ENCODE data around the gene KIR3DL3. TPM values are rescaled to one million over a fixed set of nuclear protein-coding genes. Genes with fewer than 3 reads are reported as not detected.

The KIR3DL3 gene
- total and polyA plus RNA-seq, 9 of the 15 experiments (the other 6 are each of a cell fraction or from before 2014, with no cell fraction given) = 0.11 TPM; not detected in 8

DNA sequence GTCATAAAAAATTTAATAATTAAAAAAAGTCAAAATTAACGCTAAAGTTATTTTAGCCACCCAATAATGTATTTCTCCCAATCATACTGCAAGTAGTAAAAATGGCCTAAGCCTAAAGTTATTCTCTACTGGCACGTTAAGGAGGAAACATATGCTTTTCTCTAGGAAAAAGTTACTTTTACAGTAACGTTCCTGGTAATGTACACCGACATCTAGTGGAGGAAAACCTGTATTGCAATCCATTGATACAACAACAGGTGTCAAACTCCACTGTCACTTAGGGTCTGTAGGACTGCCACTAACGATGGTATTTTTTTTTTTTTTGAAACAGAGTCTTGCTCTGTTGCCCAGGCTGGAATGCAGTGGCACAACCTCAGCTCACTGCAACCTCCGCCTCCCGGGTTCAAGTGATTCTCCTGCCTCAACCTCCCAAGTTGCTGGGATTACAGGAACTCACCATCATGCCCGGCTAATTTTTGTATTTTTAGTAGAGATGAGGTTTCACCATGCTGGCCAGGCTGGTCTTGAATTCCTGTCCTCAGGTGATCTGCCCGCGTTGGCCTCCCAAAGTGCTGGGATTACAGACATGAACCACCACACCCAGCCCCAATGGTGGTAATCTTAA is 47.9 kb upstream of the KIR3DL3 start (continued):
- TF ChIP-seq SMC3 (conservative IDR thresholded peaks at IDR 0.05; ENCODE audit: insufficient read depth, low read depth, low read length) (peak; percentile 21; the same call in 1 of the 2 replicates), PKNOX1 (IDR thresholded peaks at IDR 0.05) (0 out of 2 replicates have a peak, but pooled peaks have one; percentile 6)

DNA sequence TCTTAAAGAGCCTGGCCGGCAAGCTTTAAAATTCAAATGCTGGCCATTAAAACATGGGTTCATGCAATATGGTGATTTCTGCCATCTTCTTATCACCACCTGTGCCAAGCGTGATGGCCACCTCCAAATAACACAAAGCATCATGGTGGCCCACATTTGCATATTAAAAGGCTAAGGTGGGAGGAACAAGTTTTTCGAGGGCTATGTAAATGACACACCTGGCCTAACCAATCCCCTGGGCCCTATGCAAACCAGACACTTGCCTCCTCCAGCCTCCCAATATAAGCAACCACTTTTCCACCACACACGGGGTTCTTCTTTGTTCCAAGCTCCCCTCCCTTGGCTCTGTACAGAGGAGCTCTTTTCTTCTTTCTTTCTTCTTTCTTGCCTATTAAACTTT is 47.0 kb upstream of the KIR3DL3 start:
- Histone ChIP-seq H3K4me2 (ENCODE audit: insufficient read depth, low read length) (no peak overlapping the region), H3K36me3 (ENCODE audit: control insufficient read depth, insufficient read depth, low read length) (no peaks in the 10 kb centered on the region), H3K9me3 (replicated peaks; ENCODE audit: control insufficient read depth, insufficient read depth, low read depth, low read length) (no peaks in the 10 kb centered on the region), H3K4me1 (replicated peaks in 1 of 2; ENCODE audit: control insufficient read depth in 2 of 2, insufficient read depth in 2 of 2, low read length in 2 of 2) (peaks cover 0 to 2% of the 10 kb centered on the region in 2 experiments; a peak in 2 of 5 replicates), H3K9me1 (ENCODE audit: control insufficient read depth, insufficient read depth, low read length) (no peaks in the 10 kb centered on the region), H3K4me3 (no peak overlapping the region), H3K27ac (ENCODE audit: extremely low read depth, low read depth, low read length) (no peak overlapping the region), H3K27me3 (ENCODE audit: control insufficient read depth in 2 of 2, insufficient read depth in 2 of 2, low read length in 2 of 2) (peaks cover 0 to 1% of the 10 kb centered on the region in 2 experiments; a peak in 1 of 5 replicates), H3K9ac (ENCODE audit: insufficient read depth in 1 of 2, low read depth in 2 of 2, low read length in 2 of 2) (no peak overlapping the region), H4K20me1 (replicated peaks; ENCODE audit: control insufficient read depth, insufficient read depth, low read length) (no peaks in the 10 kb centered on the region), H2AFZ (ENCODE audit: low read depth, low read length) (no peak overlapping the region), H3K79me2 (ENCODE audit: control insufficient read depth, insufficient read depth, low read length) (no peaks in the 10 kb centered on the region)
- in situ Hi-C loops (cut with MboI) (loop anchor here (10.0 kb wide), 1 partner anchor 192 kb away; no protein-coding TSS in a partner anchor), intact Hi-C loops (cut with micrococcal nuclease) (loop anchor here (2.0 to 10.0 kb wide), 2 partner anchors 196 to 208 kb away; no protein-coding TSS in a partner anchor)
- CTCF ChIA-PET (ENCODE audit: low intra/inter-chr PET ratio) = no interaction called here
- POLR2A ChIA-PET = no interaction called here
- whole genome bisulfite sequencing (ENCODE audit: insufficient coverage, low coverage, missing lambda C conversion rate) = 16% methylated on average over 3 of the region's 4 CpGs
- DNase-seq (ENCODE audit: extremely low read depth in 1 of 4, low spot score in 3 of 4) = peak in 2 of 4 experiments; percentile 25 to 32
- BruUV-seq (replicated peaks) = no TSS peak
- ATAC-seq = peak; percentile 85
- FAIRE-seq = no peak
- TF ChIP-seq GTF2F1 (IDR thresholded peaks at IDR 0.05; ENCODE audit: low read depth, low read length) (no peak), KLF6 (CRISPR knock-in tag; IDR thresholded peaks at IDR 0.05; ENCODE audit: borderline replicate concordance) (no peak), POLR2G (IDR thresholded peaks at IDR 0.05; ENCODE audit: low read depth, low read length) (no peak), RNF2 (IDR thresholded peaks at IDR 0.05) (no peak), CBX5 (IDR thresholded peaks at IDR 0.05; ENCODE audit: borderline replicate concordance, low read depth) (no peak), ZBED1 (IDR thresholded peaks at IDR 0.05) (no peak), DLX4 (CRISPR knock-in tag; IDR thresholded peaks at IDR 0.05) (no peak), HDAC8 (tag; IDR thresholded peaks at IDR 0.05) (no peak), GABPB1 (CRISPR knock-in tag; IDR thresholded peaks at IDR 0.05) (no peak), ZNF764 (CRISPR knock-in tag; IDR thresholded peaks at IDR 0.05; ENCODE audit: low read depth) (no peak), GATAD2B (IDR thresholded peaks at IDR 0.05; ENCODE audit: borderline replicate concordance) (no peak), SMARCE1 (IDR thresholded peaks at IDR 0.05) (no peak)
- TF ChIP-seq, protein P1, sequence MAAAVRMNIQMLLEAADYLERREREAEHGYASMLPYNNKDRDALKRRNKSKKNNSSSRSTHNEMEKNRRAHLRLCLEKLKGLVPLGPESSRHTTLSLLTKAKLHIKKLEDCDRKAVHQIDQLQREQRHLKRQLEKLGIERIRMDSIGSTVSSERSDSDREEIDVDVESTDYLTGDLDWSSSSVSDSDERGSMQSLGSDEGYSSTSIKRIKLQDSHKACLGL (CRISPR knock-in tag; IDR thresholded peaks at IDR 0.05; ENCODE audit: borderline replicate concordance, poor library complexity, severe bottlenecking) = no peak
